ENCODE measurements around the gene BUD31.

GRCh38 chr7:99390941-99391602 is 17.7 kb upstream of the BUD31 start:
- TF ChIP-seq EP300 (IDR thresholded peaks at IDR 0.05) (no peak), CTCF (IDR thresholded peaks at IDR 0.05) (no peak)
